ENCODE results near the gene WNT7B. TPM values are rescaled to one million over a fixed set of nuclear protein-coding genes. Genes with fewer than 3 reads are reported as not detected.

Gene WNT7B
- total RNA-seq, 5 donors from 2014 or later (not counting 1 experiment from before 2014, with no cell fraction given) = 0.15 TPM; not detected in 4

DNA sequence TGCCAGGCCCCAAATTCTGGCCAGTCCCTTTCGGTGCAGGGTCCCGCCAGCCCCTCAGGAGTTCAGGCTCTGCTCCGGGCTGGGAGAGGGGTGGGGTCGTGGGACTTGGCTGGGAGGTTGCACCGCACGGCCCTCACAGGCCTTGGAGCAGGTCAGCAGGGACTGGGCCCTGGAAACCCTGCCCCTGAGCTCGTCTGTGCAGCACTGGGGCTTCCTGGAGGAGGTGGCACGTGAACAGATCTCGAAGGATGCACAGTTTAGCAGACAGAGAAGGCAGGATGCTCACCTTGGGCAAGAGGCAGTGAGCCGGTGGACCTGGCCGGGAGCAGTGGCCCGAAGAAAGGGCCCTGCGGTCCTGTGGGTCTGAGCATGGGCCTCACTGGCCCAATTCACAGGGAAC lies 70.0 kb downstream of the WNT7B start:
- 76% methylated on average over 13 of the region's 13 CpGs for WGBS (ENCODE audit: insufficient coverage)
- H3K27ac Mint-ChIP-seq = no peak overlapping the region
- no peaks in the 10 kb centered on the region for H3K4me1 Mint-ChIP-seq
- Histone ChIP-seq H3K4me1 (ENCODE audit: control insufficient read depth in 1 of 2, extremely low read depth in 1 of 2, insufficient read depth in 2 of 2, low read length in 2 of 2) (no peaks in the 10 kb centered on the region), H3K27me3 (replicated peaks in 1 of 2; ENCODE audit: control insufficient read depth in 2 of 2, extremely low read depth in 1 of 2, insufficient read depth in 2 of 2, low read length in 1 of 2) (peaks cover 0 to 55% of the 10 kb centered on the region in 2 experiments), H3K9me3 (no peaks in the 10 kb centered on the region), H3K36me3 (ENCODE audit: control insufficient read depth in 2 of 2, extremely low read depth in 1 of 2, insufficient read depth in 1 of 2, low read length in 1 of 2) (no peaks in the 10 kb centered on the region), H3K27ac (ENCODE audit: low read length) (no peak overlapping the region), H3K4me3 (ENCODE audit: control insufficient read depth in 1 of 2, extremely low read depth in 1 of 2, low read length in 1 of 2) (no peak overlapping the region)
- CTCF ChIA-PET = no interaction called here
- no peaks in the 10 kb centered on the region for H3K36me3 Mint-ChIP-seq
- DNase-seq = no peak
- ATAC-seq (replicated peaks in 1 of 4) = no peak
- POLR2A ChIA-PET = no interaction called here
- H3K9me3 Mint-ChIP-seq = no peaks in the 10 kb centered on the region
- H3K4me3 Mint-ChIP-seq = no peak overlapping the region
- H3K27me3 Mint-ChIP-seq = peaks cover 10 to 18% of the 10 kb centered on the region in 2 donors

DNA sequence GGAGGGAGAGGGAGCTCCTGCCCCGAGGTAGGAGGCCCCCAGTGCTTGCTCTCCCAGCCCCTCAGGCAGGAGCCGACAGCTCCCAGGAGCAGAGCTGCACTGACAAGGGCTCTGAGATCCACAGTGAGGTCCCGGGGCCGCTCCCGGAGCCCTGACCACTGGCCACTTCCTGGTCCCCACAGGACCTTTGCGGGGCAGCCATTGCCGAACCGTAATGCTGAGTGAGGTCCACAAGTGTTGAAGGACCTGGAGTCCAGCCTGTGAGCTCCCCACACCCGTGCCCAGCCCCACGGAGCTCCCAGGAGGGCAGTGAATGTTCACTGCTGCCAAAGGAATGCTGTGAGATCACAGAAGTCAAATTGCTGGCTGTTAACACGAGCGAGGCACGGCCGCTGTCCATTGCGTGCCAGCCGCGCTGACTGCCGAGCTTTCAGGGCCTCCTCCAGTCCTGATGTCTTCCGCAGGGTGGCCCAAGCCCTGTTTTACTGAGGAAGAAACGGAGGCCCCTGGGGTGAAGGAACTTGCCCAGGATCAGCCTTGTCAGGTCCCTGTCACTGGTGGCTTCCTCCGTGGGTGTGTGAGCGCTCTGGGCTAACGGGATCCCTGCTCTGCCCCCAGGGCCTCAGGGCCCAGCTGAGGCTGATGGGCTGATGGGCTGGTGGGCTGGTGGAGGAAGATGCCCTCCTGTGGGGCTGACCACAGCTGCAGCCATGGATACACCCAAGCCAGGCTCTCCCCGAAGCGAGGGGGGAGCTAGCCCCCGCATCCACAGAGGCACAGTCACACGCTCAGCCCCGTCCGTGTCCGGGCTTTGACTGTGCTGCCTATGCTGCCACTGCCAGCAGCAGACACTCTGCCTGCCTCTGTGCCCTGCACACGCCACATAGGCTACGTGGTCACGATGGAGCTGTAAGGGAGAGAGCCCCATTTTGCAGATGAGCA lies 70.8 kb downstream of the WNT7B start:
- H3K27ac ChIP-seq (ENCODE audit: low read length) = no peak overlapping the region
- H3K4me1 Mint-ChIP-seq = no peaks in the 10 kb centered on the region
- H3K36me3 ChIP-seq (ENCODE audit: control insufficient read depth in 2 of 2, extremely low read depth in 1 of 2, insufficient read depth in 1 of 2, low read length in 1 of 2) = no peaks in the 10 kb centered on the region
- CTCF ChIA-PET = no interaction called here
- no peaks in the 10 kb centered on the region for H3K9me3 ChIP-seq
- no peaks in the 10 kb centered on the region for H3K4me1 ChIP-seq (ENCODE audit: control insufficient read depth in 1 of 2, extremely low read depth in 1 of 2, insufficient read depth in 2 of 2, low read length in 2 of 2)
- no peaks in the 10 kb centered on the region for H3K9me3 Mint-ChIP-seq
- peaks cover 10 to 18% of the 10 kb centered on the region in 2 donors for H3K27me3 Mint-ChIP-seq
- POLR2A ChIA-PET = no interaction called here
- no peak overlapping the region for H3K27ac Mint-ChIP-seq
- DNase-seq = no peak
- no peak for ATAC-seq (replicated peaks in 1 of 4)
- peaks cover 0 to 54% of the 10 kb centered on the region in 2 experiments for H3K27me3 ChIP-seq (replicated peaks in 1 of 2; ENCODE audit: control insufficient read depth in 2 of 2, extremely low read depth in 1 of 2, insufficient read depth in 2 of 2, low read length in 1 of 2)
- 75% methylated on average over 33 of the region's 33 CpGs for WGBS (ENCODE audit: insufficient coverage)
- H3K36me3 Mint-ChIP-seq = no peaks in the 10 kb centered on the region
- no peak overlapping the region for H3K4me3 ChIP-seq (ENCODE audit: control insufficient read depth in 1 of 2, extremely low read depth in 1 of 2, low read length in 1 of 2)
- H3K4me3 Mint-ChIP-seq = no peak overlapping the region

DNA sequence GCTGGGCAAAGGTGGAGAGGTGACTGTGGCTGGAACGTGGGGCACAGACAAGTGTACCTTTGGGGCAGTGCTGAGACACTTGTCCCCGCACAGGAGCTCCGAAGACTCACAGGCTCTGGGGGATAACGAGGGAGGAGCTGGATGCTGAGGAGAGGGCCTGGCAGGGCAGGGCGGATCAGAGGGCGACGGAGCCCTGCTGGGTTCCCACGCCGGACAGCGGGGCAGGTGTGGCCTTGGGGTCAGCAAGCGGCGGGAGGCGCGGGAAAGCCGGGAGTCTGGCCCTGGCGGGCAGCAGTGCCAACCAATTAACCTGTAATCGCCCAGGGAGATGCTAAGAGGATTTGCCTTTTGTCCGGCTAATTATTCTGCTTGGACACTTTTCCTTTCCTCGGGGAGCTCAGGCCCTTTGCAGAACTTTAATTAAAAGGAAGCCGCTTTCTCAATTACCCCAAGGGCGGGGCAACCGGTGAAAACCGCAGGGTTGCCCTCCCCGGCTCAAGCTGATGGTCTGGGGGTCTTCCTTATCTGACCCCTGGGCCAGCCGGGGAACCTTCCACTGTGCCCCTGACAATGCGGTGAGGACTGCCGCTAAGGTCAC lies 71.5 kb downstream of the WNT7B start:
- no peaks in the 10 kb centered on the region for H3K4me1 Mint-ChIP-seq
- no peak overlapping the region for H3K27ac ChIP-seq (ENCODE audit: low read length)
- H3K4me3 Mint-ChIP-seq = no peak overlapping the region
- H3K36me3 ChIP-seq (ENCODE audit: control insufficient read depth in 2 of 2, extremely low read depth in 1 of 2, insufficient read depth in 1 of 2, low read length in 1 of 2) = no peaks in the 10 kb centered on the region
- H3K27me3 Mint-ChIP-seq = peaks cover 10 to 18% of the 10 kb centered on the region in 2 donors
- POLR2A ChIA-PET = no interaction called here
- no peaks in the 10 kb centered on the region for H3K9me3 Mint-ChIP-seq
- H3K27me3 ChIP-seq (replicated peaks in 1 of 2; ENCODE audit: control insufficient read depth in 2 of 2, extremely low read depth in 1 of 2, insufficient read depth in 2 of 2, low read length in 1 of 2) = peaks cover 0 to 46% of the 10 kb centered on the region in 2 experiments
- no peak overlapping the region for H3K27ac Mint-ChIP-seq
- no peak overlapping the region for H3K4me3 ChIP-seq (ENCODE audit: control insufficient read depth in 1 of 2, extremely low read depth in 1 of 2, low read length in 1 of 2)
- H3K9me3 ChIP-seq = no peaks in the 10 kb centered on the region
- WGBS (ENCODE audit: insufficient coverage) = 83% methylated on average over 21 of the region's 27 CpGs
- no peak for DNase-seq
- ATAC-seq (replicated peaks in 1 of 4) = no peak
- no peaks in the 10 kb centered on the region for H3K4me1 ChIP-seq (ENCODE audit: control insufficient read depth in 1 of 2, extremely low read depth in 1 of 2, insufficient read depth in 2 of 2, low read length in 2 of 2)
- CTCF ChIA-PET = no interaction called here
- no peaks in the 10 kb centered on the region for H3K36me3 Mint-ChIP-seq

DNA sequence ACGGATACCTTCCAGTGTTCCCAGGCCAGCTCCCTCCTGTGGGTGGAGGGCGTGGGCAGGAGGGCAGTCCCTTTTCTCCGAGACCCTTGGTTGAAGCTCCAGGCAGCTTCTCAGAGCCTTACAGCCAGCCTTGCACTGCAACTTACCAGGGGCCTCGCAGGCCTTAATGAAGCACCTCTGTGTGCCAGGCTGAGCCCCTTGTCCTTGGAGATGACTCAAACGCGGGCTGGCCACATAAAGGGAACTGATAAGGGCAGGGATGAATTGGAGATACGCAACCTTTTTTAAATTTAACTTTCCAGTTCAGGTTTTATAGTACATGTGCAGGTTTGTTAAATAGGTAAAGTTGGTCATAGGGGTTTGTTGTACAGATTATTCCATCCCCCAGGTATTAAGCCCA lies 72.7 kb downstream of the WNT7B start:
- Histone ChIP-seq H3K4me3 (ENCODE audit: control insufficient read depth in 1 of 2, extremely low read depth in 1 of 2, low read length in 1 of 2) (no peak overlapping the region), H3K27me3 (replicated peaks in 1 of 2; ENCODE audit: control insufficient read depth in 2 of 2, extremely low read depth in 1 of 2, insufficient read depth in 2 of 2, low read length in 1 of 2) (peaks cover 0 to 46% of the 10 kb centered on the region in 2 experiments), H3K36me3 (ENCODE audit: control insufficient read depth in 2 of 2, extremely low read depth in 1 of 2, insufficient read depth in 1 of 2, low read length in 1 of 2) (no peaks in the 10 kb centered on the region), H3K27ac (ENCODE audit: low read length) (no peak overlapping the region), H3K9me3 (no peaks in the 10 kb centered on the region), H3K4me1 (ENCODE audit: control insufficient read depth in 1 of 2, extremely low read depth in 1 of 2, insufficient read depth in 2 of 2, low read length in 2 of 2) (no peaks in the 10 kb centered on the region)
- WGBS (ENCODE audit: insufficient coverage) = 75% methylated on average over 3 of the region's 7 CpGs
- ChIA-PET POLR2A (no interaction called here), CTCF (no interaction called here)
- Mint-ChIP-seq H3K36me3 (no peaks in the 10 kb centered on the region), H3K9me3 (no peaks in the 10 kb centered on the region), H3K4me3 (no peak overlapping the region), H3K4me1 (no peaks in the 10 kb centered on the region), H3K27ac (no peak overlapping the region), H3K27me3 (peaks cover 17 to 24% of the 10 kb centered on the region in 2 donors)
- no peak for ATAC-seq (replicated peaks in 1 of 4)
- no peak for DNase-seq

DNA sequence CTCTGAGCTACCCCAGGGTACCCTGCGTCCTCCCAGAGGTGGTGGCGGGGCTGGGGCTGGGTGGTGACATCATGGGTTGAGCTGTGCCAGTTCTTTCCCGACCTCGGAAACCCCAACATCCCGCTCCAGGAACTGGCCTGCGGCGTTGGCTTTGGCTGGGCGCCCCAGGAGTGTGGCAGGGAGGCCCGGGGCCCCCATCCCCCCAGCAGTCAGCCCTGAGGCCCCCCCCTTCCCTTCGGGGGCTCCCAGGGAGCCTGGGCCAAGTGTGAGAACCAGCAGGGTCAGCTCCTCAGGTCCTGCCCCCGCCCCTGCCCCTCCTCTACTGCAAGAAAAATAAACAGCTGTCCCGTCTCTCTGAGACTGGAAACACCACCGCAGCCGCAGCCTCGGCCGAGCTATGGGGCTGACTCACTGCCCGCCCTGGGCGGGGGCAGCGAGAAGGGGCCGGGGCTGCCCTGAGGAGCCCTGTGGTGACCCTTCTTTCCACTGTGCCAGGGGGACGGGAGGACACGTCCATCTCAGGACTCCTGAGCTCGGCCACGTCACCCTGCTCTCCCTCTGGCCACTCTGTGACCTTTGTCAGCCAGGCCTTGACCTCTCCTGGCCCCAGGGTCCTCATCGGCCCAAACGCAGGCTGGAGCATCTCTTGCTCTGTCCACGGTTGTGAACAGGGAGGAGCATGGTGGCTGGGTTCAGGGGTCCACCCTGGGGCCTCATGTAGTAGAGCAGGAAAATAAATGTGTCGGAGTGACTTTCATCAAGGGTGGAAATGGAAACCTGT lies 73.4 kb downstream of the WNT7B start:
- no peaks in the 10 kb centered on the region for H3K36me3 Mint-ChIP-seq
- CTCF ChIA-PET = no interaction called here
- H3K27me3 ChIP-seq (replicated peaks in 1 of 2; ENCODE audit: control insufficient read depth in 2 of 2, extremely low read depth in 1 of 2, insufficient read depth in 2 of 2, low read length in 1 of 2) = peaks cover 0 to 53% of the 10 kb centered on the region in 2 experiments
- H3K9me3 ChIP-seq = no peaks in the 10 kb centered on the region
- H3K4me1 Mint-ChIP-seq = no peaks in the 10 kb centered on the region
- H3K9me3 Mint-ChIP-seq = no peaks in the 10 kb centered on the region
- no peak overlapping the region for H3K27ac ChIP-seq (ENCODE audit: low read length)
- no peak overlapping the region for H3K27ac Mint-ChIP-seq
- H3K36me3 ChIP-seq (ENCODE audit: control insufficient read depth in 2 of 2, extremely low read depth in 1 of 2, insufficient read depth in 1 of 2, low read length in 1 of 2) = no peaks in the 10 kb centered on the region
- POLR2A ChIA-PET = no interaction called here
- ATAC-seq (replicated peaks in 1 of 4) = no peak
- no peak for DNase-seq
- no peak overlapping the region for H3K4me3 ChIP-seq (ENCODE audit: control insufficient read depth in 1 of 2, extremely low read depth in 1 of 2, low read length in 1 of 2)
- H3K4me3 Mint-ChIP-seq = no peak overlapping the region
- peaks cover 17 to 27% of the 10 kb centered on the region in 2 donors for H3K27me3 Mint-ChIP-seq
- 24% methylated on average over 26 of the region's 28 CpGs for WGBS (ENCODE audit: insufficient coverage)
- H3K4me1 ChIP-seq (ENCODE audit: control insufficient read depth in 1 of 2, extremely low read depth in 1 of 2, insufficient read depth in 2 of 2, low read length in 2 of 2) = no peaks in the 10 kb centered on the region

DNA sequence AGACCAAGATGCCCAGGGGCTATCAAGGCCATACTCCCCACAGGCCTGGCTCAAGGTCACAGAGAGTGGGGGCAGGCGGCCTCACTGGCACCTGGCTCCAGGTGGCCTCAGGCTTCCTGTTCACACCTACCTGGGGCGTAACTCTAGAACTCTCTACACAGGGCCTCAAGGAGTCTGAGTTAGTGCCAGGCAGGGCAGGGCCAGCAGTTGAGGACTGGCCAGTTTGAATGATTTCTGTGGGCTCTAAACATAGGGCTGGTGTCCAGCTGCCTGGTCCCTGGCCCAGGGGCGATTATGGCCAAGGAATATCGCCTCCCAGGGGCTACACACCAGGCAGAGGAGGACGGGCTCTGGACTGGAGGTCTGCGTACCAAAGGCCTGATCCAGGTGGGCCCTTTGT lies 79.2 kb downstream of the WNT7B start:
- H3K27ac ChIP-seq (ENCODE audit: low read length) = no peak overlapping the region
- CTCF ChIA-PET = no interaction called here
- H3K36me3 Mint-ChIP-seq = no peaks in the 10 kb centered on the region
- H3K4me1 Mint-ChIP-seq = no peaks in the 10 kb centered on the region
- no peak overlapping the region for H3K4me3 ChIP-seq (ENCODE audit: control insufficient read depth in 1 of 2, extremely low read depth in 1 of 2, low read length in 1 of 2)
- WGBS (ENCODE audit: insufficient coverage) = 67% methylated on average over 3 of the region's 6 CpGs
- no peaks in the 10 kb centered on the region for H3K36me3 ChIP-seq (ENCODE audit: control insufficient read depth in 2 of 2, extremely low read depth in 1 of 2, insufficient read depth in 1 of 2, low read length in 1 of 2)
- no peaks in the 10 kb centered on the region for H3K4me1 ChIP-seq (ENCODE audit: control insufficient read depth in 1 of 2, extremely low read depth in 1 of 2, insufficient read depth in 2 of 2, low read length in 2 of 2)
- H3K4me3 Mint-ChIP-seq = no peak overlapping the region
- POLR2A ChIA-PET = no interaction called here
- no peak overlapping the region for H3K27ac Mint-ChIP-seq
- H3K27me3 ChIP-seq (replicated peaks in 1 of 2; ENCODE audit: control insufficient read depth in 2 of 2, extremely low read depth in 1 of 2, insufficient read depth in 2 of 2, low read length in 1 of 2) = peaks cover 0 to 42% of the 10 kb centered on the region in 2 experiments
- DNase-seq = no peak
- peaks cover 19 to 34% of the 10 kb centered on the region in 2 donors for H3K27me3 Mint-ChIP-seq
- ATAC-seq (replicated peaks in 1 of 4) = no peak
- no peaks in the 10 kb centered on the region for H3K9me3 Mint-ChIP-seq
- H3K9me3 ChIP-seq = no peaks in the 10 kb centered on the region
